HG03095 (cell line): Measurements from ENCODE around the gene NCF2.

Source experiments
- ATAC-seq: cut with Tn5 transposase; IDR thresholded peaks from one replicate; pipeline ENCODE4 v1.9.1; 2021; ENCODE audit warnings: moderate library complexity; ENCODE audit not compliant: unreplicated experiment

Gene NCF2

GRCh38 chr1:183612407-183612806 lies 22.1 kb upstream of the NCF2 start:
- no peak for ATAC-seq

- ATAC-seq: no peak
These were observed 20.8 kb upstream of the NCF2 start for GRCh38 chr1:183611021-183611420.

- no peak for ATAC-seq
These were observed 19.6 kb upstream of the NCF2 start for GRCh38 chr1:183609759-183610452.

GRCh38 chr1:183609313-183609712 lies 19.1 kb upstream of the NCF2 start:
- peak; percentile 33 for ATAC-seq

GRCh38 chr1:183607322-183607980 lies 17.2 kb upstream of the NCF2 start:
- ATAC-seq: peak; percentile 28

- ATAC-seq: no peak
These were observed 15.6 kb upstream of the NCF2 start for GRCh38 chr1:183605904-183606303.

GRCh38 chr1:183604815-183605214 lies 14.6 kb upstream of the NCF2 start:
- ATAC-seq: peak; percentile 29

GRCh38 chr1:183604038-183604808 lies 14.0 kb upstream of the NCF2 start:
- peak; percentile 40 for ATAC-seq

- no peak for ATAC-seq
These were observed 12.3 kb upstream of the NCF2 start for GRCh38 chr1:183602510-183602909.

GRCh38 chr1:183600634-183601033 lies 10.4 kb upstream of the NCF2 start:
- no peak for ATAC-seq

GRCh38 chr1:183600136-183600535 lies 9.9 kb upstream of the NCF2 start:
- no peak for ATAC-seq

GRCh38 chr1:183598386-183598785 lies 8.1 kb upstream of the NCF2 start:
- peak; percentile 68 for ATAC-seq

GRCh38 chr1:183597656-183598347 lies 7.5 kb upstream of the NCF2 start:
- ATAC-seq: no peak

- no peak for ATAC-seq
These were observed 6.2 kb upstream of the NCF2 start for GRCh38 chr1:183596500-183596899.

GRCh38 chr1:183595537-183595936 lies 5.3 kb upstream of the NCF2 start:
- no peak for ATAC-seq

- ATAC-seq: peak; percentile 39
These were observed 3.1 kb upstream of the NCF2 start for GRCh38 chr1:183593356-183593755.

- no peak for ATAC-seq
These were observed 2.5 kb upstream of the NCF2 start for GRCh38 chr1:183592733-183593132.

GRCh38 chr1:183589874-183590243 lies 400 bp downstream of the NCF2 start:
- peak; percentile 16 for ATAC-seq

GRCh38 chr1:183589384-183589783 lies 875 bp downstream of the NCF2 start:
- ATAC-seq: no peak

- ATAC-seq: no peak
These were observed 1.4 kb downstream of the NCF2 start for GRCh38 chr1:183588827-183589226.

- no peak for ATAC-seq
These were observed 3.3 kb downstream of the NCF2 start for GRCh38 chr1:183586926-183587325.
